SK-N-MC (cell line): ENCODE data around the gene OR2V2.

Experiments
- DNase-seq: peaks from one replicate; pipeline ENCODE4 v3.0.0-alpha.2; 2011; ENCODE audit warnings: low read depth, low spot score
- H3K27ac ChIP-seq: fragments of 200-600 bp; sonication (generic); 2 replicates; pipeline ENCODE4 v1.5.1; 2016; ENCODE audit warnings: mixed run types
- H3K36me3 ChIP-seq: fragments of 200-600 bp; sonication (generic); 2 replicates; pipeline ENCODE4 v1.6.1; 2017; ENCODE audit warnings: antibody characterized with exemption, low read length, mixed read lengths; ENCODE audit not compliant: insufficient read depth
- H3K4me3 ChIP-seq: fragments of 200-600 bp; sonication (generic); 2 replicates; pipeline ENCODE4 v1.5.1; 2016
- H3K9ac ChIP-seq: fragments of 200-600 bp; sonication (generic); 2 replicates; pipeline ENCODE4 v1.8.0; 2017; ENCODE audit warnings: mixed run types, mixed read lengths; ENCODE audit not compliant: insufficient read length
- H3K9me3 ChIP-seq: fragments of 200-600 bp; sonication (generic); 2 replicates; pipeline ENCODE4 v1.6.1; 2017; ENCODE audit warnings: low read depth, mild to moderate bottlenecking, antibody characterized with exemption, low read length, moderate library complexity, mixed read lengths
- EZH2 ChIP-seq: fragments of 200-600 bp; sonication (generic); IDR thresholded peaks from one replicate; pipeline ENCODE4 v1.6.1; 2017; ENCODE audit warnings: antibody characterized with exemption
- FOXP2 ChIP-seq: optimal IDR thresholded peaks from 2 replicates; pipeline ENCODE3; 2011; ENCODE audit warnings: mild to moderate bottlenecking, moderate library complexity; ENCODE audit not compliant: insufficient read depth; ENCODE audit errors: extremely low read length, control extremely low read depth
- POLR2AphosphoS5 ChIP-seq: IDR thresholded peaks from 2 replicates; pipeline ENCODE4 v1.6.1; 2012; ENCODE audit warnings: mild to moderate bottlenecking, low read depth, low read length, borderline replicate concordance

Gene OR2V2

DNA sequence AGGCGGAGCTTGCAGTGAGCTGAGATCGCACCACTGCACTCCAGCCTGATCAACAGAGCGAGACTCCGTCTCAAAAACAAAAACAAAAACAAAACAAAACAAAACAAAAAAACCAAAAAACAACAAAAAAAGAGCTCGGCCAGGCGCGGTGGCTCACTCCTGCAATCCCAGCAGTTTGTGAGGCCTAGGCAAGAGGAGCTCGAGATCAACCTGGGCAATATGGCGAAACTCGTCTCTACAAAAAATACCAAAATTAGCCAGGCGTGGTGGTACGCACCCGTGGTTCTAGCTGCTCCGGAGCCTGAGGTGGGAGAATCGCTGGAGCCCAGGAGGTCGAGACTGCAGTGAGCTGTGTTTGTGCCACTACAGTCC lies 37.4 kb downstream of the OR2V2 start:
- no peaks in the 10 kb centered on the region for H3K36me3 ChIP-seq
- no peak for DNase-seq
- H3K9ac ChIP-seq, result no peak overlapping the region
- TF ChIP-seq POLR2AphosphoS5 (no peak), EZH2 (no peak), FOXP2 (no peak)
- H3K27ac ChIP-seq, result peak overlapping the region; percentile 36; the same call in 1 of the 2 replicates
- peak overlapping the region; percentile 89 for H3K4me3 ChIP-seq
- no peaks in the 10 kb centered on the region for H3K9me3 ChIP-seq

GRCh38 chr5:181185560-181185959 lies 38.2 kb downstream of the OR2V2 start:
- no peak overlapping the region for H3K4me3 ChIP-seq
- no peaks in the 10 kb centered on the region for H3K36me3 ChIP-seq
- H3K9ac ChIP-seq, result no peak overlapping the region
- TF ChIP-seq EZH2, result no peak
- H3K9me3 ChIP-seq, result no peaks in the 10 kb centered on the region
- no peak overlapping the region for H3K27ac ChIP-seq
- DNase-seq, result no peak

GRCh38 chr5:181186022-181186421 lies 38.6 kb downstream of the OR2V2 start:
- no peak overlapping the region for H3K9ac ChIP-seq
- no peak for TF ChIP-seq FOXP2
- no peak for TF ChIP-seq EZH2
- TF ChIP-seq POLR2AphosphoS5, result no peak
- H3K4me3 ChIP-seq, result no peak overlapping the region
- H3K36me3 ChIP-seq, result no peaks in the 10 kb centered on the region
- H3K27ac ChIP-seq, result no peak overlapping the region
- no peak for DNase-seq
- no peaks in the 10 kb centered on the region for H3K9me3 ChIP-seq

DNA sequence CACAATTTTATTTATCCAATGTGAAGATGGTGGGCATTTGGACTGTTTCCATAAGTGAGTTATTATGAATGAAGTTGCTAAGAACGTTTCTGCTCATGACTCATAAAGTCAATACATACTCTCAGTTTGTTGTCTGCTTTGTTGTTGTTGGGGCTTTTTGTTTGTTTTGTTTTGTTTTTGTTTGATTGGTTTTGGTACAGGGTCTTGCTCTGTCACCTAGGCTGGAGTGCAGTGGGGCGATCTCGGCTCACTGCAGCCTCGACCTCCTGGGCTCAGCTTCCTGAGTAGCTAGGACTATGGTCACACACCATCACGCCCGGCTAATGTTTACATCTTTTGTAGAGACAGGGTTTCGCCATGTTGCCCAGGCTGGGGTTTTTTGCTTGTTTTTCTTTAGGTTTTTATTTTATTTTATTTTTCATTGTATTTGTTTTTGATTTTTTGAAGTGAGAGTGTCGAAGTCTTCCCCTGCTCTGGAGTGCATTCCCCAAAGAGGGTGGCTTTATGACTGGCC lies 39.7 kb downstream of the OR2V2 start:
- H3K27ac ChIP-seq, result no peak overlapping the region; the same call in 1 of the 2 replicates
- no peak for DNase-seq

DNA sequence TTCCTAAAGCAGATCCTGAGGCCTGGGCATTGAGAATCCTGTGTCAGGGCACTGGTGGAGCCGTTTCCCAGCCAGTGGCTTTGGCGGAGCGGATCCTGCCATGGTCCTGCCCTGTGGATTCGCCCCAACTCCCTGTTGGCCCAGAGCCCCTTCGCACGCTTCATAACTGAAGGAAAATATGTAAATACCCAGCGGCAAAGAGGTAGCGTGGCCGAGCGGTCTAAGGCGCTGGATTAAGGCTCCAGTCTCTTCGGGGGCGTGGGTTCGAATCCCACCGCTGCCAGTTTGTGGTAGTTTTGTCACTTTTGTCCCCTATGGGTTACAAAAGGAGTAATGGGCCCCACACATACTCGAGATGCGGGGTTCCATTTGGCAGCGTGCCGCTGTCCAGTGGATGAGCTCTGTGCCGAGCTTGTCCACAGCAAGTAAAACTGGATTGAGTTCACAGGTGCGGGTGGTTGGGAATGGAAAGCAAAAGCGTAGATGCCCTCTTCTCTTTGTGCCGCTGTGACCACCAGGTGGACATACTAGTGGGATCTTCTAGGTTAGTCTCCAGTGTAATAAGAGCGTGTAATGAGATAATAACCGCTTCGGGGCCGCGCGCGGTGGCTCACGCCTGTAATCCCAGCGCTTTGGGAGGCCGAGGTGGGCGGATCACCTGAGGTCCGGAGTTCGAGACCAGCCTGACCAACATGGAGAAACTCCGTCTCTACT lies 40.3 kb downstream of the OR2V2 start:
- Histone ChIP-seq H3K9ac (peak overlapping the region; percentile 60), H3K9me3 (no peaks in the 10 kb centered on the region), H3K27ac (peak overlapping the region; percentile 36; the same call in 1 of the 2 replicates), H3K36me3 (no peaks in the 10 kb centered on the region), H3K4me3 (peak overlapping the region; percentile 100)
- TF ChIP-seq EZH2 (no peak), FOXP2 (no peak), POLR2AphosphoS5 (peak; percentile 17; the same call in 1 of the 2 replicates)
- no peak for DNase-seq

More for the DNA sequence above, 39.7 kb downstream of the OR2V2 start:
- Histone ChIP-seq H3K9me3 (no peaks in the 10 kb centered on the region), H3K9ac (peak overlapping the region; percentile 60), H3K36me3 (no peaks in the 10 kb centered on the region), H3K4me3 (peak overlapping the region; percentile 100)
- TF ChIP-seq POLR2AphosphoS5 (no peak), FOXP2 (no peak), EZH2 (no peak)

DNA sequence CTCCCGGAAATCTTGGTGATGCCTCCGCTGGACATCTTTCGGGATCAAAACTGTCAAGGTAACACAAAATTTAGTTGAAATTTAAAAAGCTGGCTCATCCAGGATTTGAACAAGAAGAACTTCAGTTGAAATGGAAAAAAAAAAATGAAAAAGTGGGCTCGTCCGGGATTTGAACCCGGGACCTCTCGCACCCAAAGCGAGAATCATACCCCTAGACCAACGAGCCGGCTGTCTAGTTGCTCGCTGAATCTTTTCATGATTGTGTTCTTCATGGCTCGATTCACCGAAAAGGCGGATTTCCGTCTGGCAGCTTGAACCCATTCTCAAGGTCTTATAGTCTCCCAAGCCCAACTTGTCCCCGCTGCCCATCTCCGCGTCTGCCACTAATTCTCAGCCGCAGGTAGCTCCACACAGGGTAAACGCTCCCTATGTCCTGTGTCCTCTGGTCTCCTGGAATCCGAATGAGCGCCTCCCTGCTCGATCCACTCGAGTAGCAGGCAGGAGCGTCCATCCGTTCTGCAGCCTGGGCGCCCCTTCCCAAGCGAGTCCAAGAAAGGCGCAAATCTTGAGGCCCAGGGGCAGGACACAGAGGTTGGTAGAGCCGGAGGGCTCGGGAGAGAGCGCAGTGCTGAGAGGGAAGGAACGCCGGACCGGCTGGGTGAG lies 41.4 kb downstream of the OR2V2 start:
- Histone ChIP-seq H3K27ac (peak overlapping the region; percentile 92), H3K9ac (peak overlapping the region; percentile 78), H3K36me3 (no peaks in the 10 kb centered on the region), H3K4me3 (peak overlapping the region; percentile 100), H3K9me3 (no peaks in the 10 kb centered on the region)
- TF ChIP-seq FOXP2 (peak; percentile 27), EZH2 (no peak)
- no peak for DNase-seq

- Histone ChIP-seq H3K4me3 (peak overlapping the region; percentile 100), H3K36me3 (no peaks in the 10 kb centered on the region), H3K9me3 (no peaks in the 10 kb centered on the region), H3K9ac (peak overlapping the region; percentile 77), H3K27ac (no peak overlapping the region)
- no peak for DNase-seq
- TF ChIP-seq EZH2 (no peak), POLR2AphosphoS5 (no peak), FOXP2 (no peak)
These were observed 42.1 kb downstream of the OR2V2 start for GRCh38 chr5:181189363-181189961.

DNA sequence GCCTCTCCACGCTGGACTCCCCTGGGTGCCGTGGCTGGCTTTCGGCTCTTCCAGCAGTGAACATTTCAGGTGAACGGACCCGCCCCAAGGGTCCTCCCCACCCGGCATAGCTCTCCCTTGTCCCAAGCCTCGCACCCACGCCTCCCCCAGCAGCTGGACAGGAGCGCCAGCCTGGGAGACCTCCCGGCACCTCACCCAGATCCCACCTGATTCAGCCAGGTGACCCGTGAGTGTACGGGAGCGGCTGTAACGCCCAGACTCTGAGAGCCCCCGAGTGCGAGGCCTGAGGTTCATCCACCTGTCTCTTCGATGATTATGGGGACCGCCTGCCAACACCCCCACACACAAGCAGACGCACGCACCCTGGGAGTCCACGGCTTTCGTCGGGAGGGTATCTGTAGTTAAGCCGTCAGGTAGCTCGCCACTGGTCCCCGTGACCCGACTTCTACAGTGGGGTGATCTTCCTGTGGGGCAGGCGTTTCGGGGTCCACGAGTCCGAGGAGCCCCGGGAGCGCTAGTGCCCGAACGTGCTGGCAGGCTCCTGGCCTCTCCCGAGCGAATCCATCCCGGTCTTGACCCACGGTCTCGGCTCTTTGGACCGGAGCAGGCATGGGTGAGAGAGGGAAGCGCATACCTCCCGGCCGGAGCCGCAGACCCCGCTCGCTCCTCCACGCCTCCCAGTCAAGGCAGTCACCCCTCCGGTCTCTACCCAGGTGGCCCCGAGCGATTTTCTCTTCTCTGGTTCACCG lies 42.8 kb downstream of the OR2V2 start:
- TF ChIP-seq POLR2AphosphoS5 (no peak), FOXP2 (no peak), EZH2 (no peak)
- H3K9ac ChIP-seq, result peak overlapping the region; percentile 83
- no peaks in the 10 kb centered on the region for H3K36me3 ChIP-seq
- no peak for DNase-seq
- H3K4me3 ChIP-seq, result peak overlapping the region; percentile 100
- H3K9me3 ChIP-seq, result no peaks in the 10 kb centered on the region
- H3K27ac ChIP-seq, result no peak overlapping the region
